Ureter (tissue), 1 donor: ENCODE data around the gene ANGEL1. TPM values are rescaled to one million over a fixed set of nuclear protein-coding genes. Genes with fewer than 3 reads are reported as not detected.

Experiments used
- DNase-seq: peaks from one replicate; pipeline ENCODE4 v3.0.0-alpha.2; 2020; ENCODE audit warnings: low spot score
- total RNA-seq: library from RNA; stranded (reverse); gene quantifications from one replicate; pipeline ENCODE4 v1.2.4, GENCODE V29; 2023
- donor health status: DM: yes; HTN: yes; CAD: no.

ANGEL1 gene
- total RNA-seq, 1 donor from 2014 or later: 32.1 TPM

DNA sequence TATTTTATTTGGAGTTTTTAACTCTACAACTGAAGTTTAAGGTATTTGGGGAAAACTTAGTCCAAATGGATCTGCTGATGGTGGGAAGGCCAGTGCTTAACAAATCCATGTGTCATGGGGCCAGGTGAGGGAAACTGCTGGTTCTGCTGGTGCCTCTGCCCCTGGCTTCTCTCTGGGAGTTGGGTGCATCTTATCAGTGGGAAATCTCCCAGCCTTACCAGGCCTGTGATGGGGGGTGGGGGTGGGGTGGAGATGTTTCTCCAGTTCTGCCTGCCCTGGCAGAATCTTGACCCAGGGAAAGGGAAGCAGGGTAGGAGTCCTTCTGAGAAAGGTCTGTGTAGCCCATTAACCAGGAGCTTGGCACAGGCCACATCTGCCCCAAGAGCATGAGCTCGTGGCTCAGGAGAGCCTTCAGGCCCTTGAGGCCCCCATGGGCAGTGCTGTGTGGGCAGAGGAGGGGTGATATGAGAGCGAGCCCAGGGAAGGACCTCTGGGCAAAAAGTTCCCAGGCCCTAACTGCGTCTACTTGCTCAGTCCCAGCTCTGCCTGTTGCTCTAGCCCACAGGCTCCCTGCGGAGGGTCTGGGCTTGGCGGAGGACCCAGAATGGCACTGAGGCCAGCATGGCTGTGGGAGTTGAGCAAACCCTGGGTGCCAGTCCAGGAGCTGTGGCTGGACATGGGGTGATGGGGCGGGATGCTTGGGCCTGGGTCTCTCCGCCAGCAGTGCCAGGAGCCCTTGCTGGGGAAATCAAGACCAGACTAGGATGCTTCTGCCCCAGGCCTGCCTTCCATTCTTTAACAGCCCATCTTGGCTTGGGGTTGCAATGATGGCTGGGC, 33.2 kb downstream of the ANGEL1 start:
- DNase-seq: no peak

DNA sequence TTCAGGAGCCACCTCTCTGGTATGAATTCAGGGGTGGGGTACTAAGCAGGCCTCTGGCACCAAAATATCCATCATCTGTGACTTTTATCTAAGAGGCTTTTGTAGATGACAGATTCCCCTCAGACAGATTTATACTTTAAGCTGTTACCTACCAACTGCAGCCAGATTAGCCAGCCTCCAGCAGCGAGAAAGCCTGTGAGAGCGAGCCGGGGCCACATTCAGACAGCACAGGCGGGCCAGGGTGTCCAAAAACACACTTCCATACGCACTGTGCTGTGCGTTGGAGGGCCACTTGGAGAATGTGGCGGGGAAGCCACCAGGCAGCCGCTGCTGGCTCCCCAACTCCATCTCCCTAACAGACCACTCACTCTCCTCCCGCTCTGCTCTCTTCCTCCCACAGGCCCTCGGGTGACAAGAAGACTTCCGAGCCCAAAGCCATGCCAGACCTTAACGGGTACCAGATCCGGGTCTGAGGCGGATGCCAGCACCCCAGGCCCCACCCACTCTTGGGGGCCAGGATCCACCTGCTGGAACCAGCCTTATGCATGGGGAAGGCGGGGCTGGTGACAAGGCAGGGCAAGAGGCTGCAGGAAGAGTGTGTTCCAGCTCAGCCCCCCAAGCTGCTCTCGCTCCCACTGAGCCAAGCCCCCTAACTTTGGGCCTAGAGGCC, 34.0 kb downstream of the ANGEL1 start:
- DNase-seq: no peak

DNA sequence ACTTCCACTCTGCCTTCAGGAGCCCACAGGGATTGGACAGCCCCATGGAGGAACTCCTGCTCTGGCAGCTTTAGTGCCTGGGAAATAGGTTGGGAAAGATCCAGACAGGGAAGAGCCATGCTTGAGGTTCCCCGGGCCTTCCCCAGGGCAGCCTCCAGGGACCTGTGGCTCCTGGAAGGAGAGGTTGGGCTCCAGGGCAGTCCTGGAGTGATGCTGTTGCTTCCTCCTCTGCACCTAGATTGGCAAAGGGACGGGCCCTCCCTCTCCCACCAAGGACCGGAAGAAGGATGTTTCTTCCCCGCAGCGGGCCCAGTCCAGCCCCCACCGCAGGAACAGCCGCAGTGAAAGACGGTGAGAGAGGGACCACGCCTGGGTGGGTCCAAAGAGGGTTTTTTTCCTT, 35.0 kb downstream of the ANGEL1 start:
- no peak for DNase-seq

DNA sequence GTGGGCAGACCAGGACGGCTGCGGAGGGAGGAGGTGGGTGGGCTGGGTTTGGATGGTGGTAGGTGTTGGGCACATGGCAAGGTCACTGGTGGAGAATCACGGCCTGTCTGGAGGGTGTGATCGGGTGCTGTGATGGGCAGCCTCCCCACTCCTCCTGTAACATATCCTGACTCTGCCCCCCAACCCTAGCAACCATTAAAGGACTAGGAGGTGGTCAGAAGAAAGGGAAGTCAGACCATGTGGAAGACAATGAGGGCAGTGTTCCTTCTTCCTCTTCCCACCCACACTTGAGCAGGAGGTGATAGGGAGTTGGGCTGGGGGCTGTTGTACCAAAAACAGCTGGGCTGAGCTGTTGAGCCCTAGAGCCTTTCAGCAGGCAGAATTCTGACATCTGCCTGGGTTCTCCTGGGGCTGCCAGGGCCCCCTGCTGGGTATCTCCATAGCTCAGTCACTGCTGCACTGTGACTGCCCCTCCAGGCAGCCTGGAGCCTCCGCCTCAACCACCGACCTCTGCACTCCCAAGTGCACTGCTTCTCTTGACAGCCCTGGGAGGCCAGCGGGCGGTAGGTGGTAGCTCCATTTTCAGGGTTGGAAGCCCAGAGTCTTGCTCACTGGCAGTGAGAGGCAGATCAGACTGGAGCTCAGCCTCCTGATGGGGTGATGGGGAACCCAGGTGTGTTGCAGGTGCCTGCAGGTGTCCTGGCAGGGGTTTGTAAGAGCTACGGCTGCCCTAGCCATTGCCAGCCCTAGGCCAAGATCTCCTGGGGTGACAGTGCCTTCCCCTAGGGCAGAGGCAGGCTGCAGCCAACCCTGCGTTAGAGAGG, 36.0 kb downstream of the ANGEL1 start:
- DNase-seq: no peak

DNA sequence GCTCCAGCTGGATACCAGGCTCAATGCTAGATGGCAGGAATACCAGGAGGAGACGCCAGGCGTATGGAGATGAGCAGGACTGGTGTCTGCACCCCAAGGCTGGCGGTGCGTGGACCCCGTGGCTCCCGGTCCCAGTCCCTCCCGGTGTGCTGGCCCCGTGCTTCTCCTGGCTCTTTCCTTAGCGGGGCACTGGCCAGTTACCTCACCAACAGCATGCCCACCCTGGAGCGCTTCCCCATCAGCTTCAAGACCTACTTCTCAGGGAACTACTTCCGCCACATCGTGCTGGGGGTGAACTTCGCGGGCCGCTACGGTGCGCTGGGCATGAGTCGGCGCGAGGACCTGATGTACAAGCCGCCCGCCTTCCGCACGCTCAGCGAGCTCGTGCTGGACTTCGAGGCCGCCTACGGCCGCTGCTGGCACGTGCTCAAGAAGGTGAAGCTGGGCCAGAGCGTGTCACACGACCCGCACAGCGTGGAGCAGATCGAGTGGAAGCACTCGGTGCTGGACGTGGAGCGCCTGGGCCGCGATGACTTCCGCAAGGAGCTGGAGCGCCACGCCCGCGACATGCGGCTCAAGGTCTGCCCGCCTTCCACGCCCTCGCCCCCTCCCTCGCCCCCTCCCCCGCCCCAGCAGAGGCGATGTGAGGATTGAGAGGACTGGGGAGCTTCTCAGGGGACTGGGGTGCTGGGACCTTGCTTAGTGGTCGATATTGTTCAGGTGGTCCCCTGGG, 36.8 kb downstream of the ANGEL1 start:
- no peak for DNase-seq

DNA sequence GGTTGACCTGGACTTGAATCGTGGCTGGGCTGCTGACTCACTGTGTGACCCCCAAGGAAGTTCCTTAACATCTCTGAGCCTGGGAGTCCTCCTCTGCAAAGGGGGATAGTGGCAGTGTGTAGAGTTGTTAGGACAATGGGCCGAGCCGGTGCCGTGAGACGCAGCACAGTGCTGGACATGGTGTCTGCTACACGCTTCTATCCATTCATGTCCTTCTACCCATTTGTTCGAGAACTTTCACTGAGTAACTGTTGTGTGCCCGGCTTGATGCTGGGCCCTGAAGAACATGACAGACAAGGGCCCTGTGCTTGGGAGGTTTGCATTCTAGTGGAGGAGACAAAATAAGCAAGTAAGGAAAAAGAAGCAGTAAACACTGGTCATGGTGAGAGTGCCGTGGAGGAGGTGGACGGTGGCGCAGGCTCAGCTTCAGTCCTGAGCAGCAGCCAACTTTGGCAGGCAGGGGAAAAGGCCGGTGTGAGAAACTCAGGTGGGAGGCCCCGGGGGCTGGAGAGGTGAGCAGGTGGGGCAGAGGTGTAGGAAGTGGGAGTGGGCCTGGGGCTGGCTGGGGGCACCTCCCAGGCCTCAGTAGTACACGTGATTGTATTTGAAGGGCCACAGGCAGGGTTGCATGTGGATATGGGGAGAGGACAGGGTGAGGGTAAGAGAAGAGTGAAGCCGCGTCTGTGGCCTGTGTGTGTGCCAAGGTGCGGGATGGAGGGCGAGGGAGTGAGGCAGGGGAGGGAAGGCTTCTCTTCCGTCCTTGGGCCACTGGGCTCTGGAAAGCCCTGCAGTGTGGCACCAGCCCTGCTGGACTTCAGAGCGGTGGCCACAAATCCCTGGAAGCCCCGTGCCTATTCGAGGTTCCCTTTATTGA, 37.6 kb downstream of the ANGEL1 start:
- DNase-seq: no peak

DNA sequence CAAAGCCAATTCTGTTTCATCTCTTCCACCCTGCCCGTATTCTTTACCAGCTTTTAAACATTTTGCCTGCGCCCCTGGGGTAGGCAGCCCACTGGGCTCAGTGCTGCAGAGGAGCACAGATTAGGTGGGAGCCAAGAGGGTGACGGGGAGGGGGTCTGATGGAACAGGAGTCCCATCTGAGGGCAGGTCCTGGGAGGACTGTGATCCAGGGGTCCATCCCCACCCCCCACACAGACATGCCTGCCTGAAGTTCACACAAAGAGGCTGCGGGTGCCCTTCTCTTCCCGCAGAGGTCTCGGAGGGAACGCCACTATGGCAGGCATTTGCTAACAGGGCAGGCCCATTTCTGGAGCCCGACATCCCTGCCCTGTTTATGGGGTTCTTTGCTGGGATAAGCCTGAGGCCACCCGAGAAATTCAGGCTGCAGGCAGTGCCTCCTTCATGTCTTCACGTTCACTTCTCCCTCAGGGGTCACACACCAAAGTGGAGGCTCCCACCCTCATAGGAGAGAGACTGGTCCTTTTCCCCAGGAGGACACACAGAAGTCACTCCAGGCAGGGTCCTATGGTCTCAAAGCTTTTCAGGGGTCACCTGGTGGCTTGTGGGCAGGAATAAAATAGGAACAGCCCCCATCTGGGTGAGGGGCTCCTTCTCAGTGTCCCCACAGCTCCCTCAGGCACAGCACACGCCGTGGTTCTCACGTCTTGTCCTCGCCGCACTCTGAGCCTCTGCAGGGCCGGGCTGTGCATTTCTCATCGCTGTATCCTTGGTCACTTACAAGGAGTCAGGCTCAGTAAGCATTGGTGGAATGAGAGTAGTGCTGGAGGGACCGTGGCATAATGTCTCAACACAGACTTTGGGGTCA, 38.5 kb downstream of the ANGEL1 start:
- DNase-seq: no peak

DNA sequence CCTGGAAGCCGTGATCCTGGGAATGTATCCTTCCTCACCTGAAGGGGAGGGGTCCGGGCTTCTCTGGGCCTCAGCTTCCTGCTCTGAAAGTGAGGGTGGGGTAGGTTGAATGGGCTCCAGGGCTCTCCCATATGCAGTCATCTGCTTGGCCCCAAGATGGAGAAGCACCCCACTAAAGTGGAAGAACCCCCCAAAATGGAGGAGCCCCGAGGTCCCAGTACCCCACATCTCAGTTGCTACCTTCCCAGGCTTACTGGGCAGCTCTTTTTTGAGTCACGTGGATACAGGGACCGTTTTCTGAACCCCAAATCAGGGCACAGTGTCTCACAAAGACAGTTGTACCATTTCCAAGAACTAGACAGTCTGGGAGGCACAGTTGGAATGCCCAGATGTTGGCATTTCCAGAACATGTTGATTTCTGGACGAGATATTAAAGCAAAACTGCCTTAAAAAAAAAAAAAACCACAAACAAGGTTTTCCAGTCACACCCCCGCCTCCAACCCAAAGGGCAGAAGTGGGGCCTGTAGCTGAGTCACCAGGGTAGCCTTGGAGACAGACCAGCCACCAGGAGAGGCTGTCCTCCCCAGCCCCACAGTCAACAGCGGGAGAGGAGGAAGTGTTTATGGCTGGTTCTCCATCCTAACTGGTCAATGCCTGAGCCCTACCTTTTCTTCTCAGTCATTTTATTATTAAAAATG, 39.3 kb downstream of the ANGEL1 start:
- DNase-seq: peak; percentile 77

DNA sequence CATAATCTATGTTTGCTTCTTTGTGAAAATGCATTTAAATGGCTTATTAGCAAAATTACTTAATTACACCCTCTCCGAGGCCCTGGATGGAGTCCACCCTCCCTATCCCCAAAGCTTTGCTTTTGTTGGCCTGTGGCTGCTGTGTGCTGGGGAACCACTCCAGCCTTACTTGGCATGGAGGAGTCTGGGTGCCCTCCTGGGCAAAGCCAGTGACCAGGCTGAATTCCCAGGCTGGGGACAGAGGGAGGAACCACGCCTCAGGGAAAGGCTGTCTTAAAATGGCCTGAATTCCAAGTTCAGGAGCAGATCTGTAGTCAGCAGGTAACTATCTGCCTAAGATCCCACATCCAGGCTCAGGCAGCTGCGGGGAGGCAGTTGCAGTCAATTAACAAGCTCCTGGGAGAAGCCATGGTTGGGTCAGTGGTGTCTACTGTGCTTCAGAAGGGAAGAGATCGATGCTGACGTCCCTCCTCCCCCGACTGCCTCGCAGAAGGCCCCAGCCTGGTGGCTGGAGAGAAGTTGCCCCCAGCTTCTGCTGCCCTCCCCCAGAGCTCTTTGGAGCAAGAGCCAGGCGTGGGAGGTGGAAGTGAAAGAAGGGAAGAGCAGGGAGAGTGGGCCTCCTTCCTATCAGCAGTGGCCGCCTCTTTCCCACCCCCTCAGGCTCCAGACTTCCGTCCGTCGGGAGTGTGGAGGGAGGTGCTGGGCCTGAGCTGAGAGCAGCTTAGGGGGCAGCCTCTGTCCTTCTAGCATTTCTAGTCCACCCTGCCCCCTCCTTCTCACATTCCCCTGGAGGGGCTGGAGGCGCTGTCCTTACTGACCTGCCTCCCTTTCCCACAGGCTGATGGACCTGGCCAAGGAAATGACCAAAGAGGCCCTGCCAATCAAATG, 40.1 kb downstream of the ANGEL1 start:
- DNase-seq: no peak

DNA sequence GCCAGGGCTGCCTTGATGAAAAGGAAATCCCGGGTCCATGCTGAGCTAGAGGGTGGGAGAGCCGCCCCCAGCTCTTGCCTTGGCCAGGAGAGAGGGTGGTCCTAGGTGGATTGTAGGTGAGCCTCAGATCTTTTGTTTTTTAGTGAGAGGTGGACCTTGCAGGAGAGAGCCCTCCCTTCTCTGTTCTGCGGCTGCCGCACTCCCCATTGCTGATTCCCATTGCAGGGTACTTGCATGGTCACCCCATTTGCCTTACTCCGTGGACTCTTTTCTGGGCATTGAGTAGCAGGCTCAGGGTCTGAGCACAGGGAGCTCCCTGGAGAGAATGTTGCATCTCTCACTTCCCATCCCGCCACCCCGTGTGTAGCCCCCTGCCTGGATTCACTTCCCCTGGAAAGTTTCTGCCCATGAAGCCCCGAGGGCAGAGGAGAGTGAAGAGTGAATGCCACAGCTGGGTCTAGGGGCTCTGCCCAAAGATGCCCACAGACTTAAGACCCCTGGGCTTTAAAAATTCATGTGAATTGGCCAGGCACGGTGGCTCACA, 41.2 kb downstream of the ANGEL1 start:
- no peak for DNase-seq

DNA sequence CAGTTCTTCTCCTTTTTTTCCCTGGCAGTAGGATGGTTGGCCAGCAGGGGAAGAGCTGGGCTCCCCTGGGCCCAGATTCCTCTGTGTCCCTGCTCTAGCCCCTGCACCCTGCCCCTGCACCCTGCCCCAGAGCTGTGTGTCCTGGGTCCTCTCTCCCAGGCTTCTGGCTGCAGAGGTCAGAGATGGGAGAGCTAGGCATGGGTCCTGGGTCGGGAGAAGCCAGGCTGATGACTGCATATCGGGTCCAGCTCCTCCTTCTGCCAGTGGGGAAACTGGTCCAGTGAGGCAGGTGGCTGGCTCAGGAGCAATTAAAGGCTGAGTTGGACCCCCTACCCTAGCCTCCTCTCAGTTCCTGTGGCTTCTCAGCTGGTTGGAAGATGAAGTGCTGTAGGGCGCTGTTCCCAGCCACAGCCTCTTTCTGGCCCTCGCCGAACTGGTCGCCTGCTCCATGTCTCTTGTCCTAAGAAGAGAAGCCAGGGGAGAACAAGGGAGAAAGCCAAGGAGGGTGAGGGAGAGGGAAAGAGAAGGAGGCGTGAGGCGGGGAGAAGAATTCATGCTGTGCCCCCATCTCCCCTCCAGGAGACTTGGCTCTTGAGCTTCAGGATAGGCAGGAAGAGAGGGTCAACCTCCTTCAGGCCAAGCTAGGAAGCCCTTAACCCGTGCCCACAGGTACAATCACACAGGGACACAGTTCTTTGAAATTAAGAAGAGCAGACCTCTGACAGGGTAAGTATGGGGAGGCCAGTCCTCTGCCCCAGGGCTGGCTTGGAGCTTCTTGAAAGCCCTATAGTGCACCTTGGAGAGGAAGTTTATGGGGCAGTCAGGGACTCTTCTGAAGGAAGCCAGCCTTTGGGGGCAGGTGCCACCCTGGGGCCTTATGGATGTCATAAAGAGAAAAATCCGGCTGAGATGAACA, 41.9 kb downstream of the ANGEL1 start:
- no peak for DNase-seq

DNA sequence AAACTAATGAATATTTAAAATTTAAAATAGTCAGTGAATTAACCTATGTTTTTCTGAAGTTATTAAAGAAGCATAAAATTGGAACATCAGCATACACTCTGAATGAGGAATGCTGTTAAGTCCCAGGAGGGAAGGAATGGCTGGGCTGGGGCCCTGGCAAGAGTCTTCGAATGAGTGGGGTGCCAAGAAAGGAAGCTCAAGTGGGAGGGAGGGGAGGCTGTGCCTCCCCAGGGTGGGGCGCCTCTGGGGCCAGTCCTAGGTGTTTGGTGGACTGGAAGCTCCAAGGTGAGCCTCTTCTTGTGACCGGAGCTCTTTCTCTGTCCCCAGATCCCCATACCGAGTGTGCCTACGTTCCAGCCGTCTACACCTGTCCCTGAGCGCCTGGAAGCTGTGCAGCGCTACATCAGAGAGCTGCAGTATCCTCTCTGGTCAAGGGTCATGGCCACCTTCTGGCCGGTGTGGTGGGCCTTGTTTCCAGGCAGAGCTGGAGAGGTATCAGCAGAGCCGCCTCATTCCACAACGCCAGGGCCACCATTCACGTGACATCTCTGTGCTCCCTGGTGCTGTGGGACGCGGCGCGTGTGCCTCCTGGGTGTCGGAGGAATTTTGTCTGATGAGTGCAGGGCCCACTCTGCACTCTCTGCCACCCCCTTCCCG, 42.9 kb downstream of the ANGEL1 start:
- DNase-seq: no peak

DNA sequence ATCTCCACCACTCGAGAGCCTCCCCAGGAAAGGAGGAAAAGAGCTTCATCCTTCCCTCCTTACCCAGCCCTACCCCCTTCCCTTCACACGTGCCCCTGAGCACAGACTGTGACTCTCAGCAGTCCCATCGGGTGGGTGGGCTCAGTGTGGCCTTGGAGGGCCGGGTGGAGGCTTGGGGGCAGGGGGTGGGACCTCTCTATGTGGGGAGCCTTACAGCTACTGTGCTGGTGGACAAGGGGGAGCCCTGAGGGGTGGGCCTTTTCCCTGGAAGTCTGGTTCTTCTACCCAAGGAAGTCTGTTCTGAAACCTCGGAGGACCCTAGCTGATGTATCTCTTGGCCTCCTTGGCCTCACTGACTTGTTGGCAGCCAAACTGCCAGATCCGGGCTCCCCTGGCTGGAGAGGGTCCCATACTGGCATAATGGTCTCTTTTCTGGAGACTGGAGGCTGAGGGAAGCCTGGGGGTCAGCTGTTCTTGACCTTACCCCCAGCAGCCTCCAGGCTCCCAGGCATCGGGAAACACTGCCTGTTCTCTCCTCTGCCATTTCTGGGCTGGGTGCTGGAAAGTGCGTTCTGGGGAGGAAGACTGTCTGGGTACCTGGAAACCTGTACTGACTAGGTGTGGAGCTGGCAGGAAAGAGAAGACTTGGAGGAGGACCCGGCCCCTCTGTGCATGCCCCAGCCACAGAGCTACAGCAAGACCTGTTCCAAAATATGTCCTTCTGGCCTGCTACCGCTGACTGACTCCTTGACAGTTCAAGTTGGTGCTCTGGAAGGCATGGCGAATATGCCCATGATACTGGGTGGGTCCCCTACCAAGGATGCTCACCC, 43.8 kb downstream of the ANGEL1 start:
- DNase-seq: peak; percentile 41

DNA sequence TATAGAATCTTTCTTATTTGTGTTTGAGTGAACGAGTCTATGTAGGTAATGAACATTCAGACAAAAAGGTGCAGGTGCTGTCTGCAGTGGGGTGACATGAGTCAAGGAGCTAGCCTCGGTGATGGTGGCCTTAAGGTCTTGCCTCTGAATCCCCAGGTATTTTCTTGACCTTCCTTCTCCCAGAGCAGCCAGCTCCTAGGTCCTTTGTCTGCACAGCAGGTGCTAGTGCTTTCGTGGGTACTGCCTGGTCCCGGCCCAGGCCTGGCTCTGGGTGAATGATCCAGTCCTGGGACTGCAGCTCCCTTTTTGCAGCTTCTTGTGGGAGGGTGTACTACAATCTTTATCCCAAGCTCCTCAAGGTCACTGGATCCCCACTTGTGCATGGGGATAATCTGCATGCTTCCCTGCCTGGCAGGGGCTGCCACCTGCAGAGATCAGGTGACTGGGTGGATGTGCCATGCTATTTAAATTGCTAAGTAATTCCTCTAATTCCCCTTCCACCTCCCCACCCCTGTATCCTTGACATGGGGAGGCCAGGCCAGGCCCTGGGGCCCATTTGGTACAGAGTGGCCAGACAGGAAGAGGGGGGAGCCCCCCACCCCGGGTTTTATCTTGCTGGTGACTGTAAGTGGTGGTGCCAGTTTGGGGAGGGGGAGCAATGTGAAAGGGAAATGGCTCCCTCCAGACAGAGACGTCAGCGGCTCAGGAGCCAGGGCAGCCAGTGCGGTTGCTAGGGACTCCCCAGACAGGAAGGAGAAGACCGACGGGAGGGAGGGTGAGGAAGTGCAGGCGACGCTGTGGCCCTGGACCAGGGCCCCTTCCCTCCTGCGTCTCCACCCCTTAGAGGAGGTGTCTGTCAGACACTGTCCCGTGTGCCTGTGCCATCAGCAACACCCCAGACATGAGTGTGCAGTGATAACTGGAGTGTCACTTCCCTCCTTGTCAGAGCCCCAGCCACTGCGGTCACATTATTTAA, 44.7 kb downstream of the ANGEL1 start:
- DNase-seq: no peak
